ENCODE data around the gene COA1. TPM values are rescaled to one million over a fixed set of nuclear protein-coding genes. Genes with fewer than 3 reads are reported as not detected.

Gene COA1
- total and polyA plus RNA-seq, 2 experiments from 2014 or later = 53.4 to 59.5 TPM

DNA sequence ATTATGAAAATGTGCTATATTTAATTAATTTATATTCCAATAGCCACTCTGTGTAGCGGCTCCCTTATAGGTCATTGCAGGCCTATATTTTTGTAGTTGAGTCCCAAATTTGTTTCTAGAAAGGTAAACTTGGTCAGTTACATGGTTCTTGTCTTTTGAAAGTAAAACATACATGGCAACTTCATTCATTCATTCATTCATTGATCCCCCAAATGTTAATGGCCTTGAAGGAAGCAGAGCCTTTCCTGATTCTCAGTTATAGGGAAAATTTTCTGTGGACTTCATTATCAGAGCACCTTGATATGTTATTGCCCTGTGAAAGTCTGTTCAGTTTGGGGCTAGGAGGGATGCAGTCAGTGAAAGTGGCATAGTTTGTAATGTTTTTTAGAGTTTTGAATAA is 32.1 kb upstream of the COA1 start:
- Histone ChIP-seq H3K36me3 (ENCODE audit: low read depth) (no peaks in the 10 kb centered on the region), H3K27ac (no peak overlapping the region), H3K9me3 (ENCODE audit: low read depth) (no peaks in the 10 kb centered on the region), H3K4me2 (ENCODE audit: unreplicated experiment) (no peak overlapping the region), H4K20me1 (ENCODE audit: insufficient read depth) (no peaks in the 10 kb centered on the region), H3K79me2 (ENCODE audit: insufficient read depth) (0 out of 2 replicates have a peak, but pooled peaks cover 6% of the 10 kb centered on the region), H3F3A (ENCODE audit: insufficient read depth) (peaks cover 26% of the 10 kb centered on the region), H3K9ac (no peak overlapping the region), H3K9me2 (ENCODE audit: insufficient read depth) (no peaks in the 10 kb centered on the region), H2AFZ (no peak overlapping the region), H3K4me1 (ENCODE audit: insufficient read depth) (peaks cover 22% of the 10 kb centered on the region), H3K27me3 (replicated peaks; ENCODE audit: insufficient read depth) (no peaks in the 10 kb centered on the region), H3K4me3 (no peak overlapping the region)
- no peak for DNase-seq
- in situ Hi-C loops (cut with MboI) = no loop called here
- 94 to 95% methylated on average over 1 of the region's 1 CpG for WGBS, 2 experiments (ENCODE audit: low coverage in 1 of 2, low lambda C conversion rate in 2 of 2, missing lambda C conversion rate in 2 of 2)
- TF ChIP-seq EZH2 (IDR thresholded peaks at IDR 0.05; ENCODE audit: insufficient read depth, poor library complexity, severe bottlenecking) = no peak
- TF ChIP-seq EZH2phosphoT487 (IDR thresholded peaks at IDR 0.05; ENCODE audit: insufficient read depth, low read depth) = no peak

DNA sequence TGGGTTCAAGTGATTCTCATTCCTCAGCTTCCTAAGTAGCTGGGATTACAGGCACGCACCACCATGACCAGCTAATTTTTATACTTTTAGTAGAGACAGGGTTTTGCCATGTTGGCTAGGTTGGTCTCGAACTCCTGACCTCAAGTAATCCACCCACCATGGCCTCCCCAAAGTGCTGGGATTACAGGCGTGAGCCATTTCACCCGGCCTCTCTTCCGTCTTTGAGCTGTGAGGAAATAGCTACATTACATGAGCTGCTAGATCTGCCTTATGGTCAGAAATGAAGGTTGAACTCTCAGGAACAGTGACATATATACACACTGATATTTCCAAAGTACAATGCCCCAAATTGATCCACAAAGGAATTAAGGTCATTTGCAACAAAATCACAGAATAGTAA is 31.5 kb upstream of the COA1 start:
- H3K9me2 ChIP-seq (ENCODE audit: insufficient read depth) = no peaks in the 10 kb centered on the region
- no peak overlapping the region for H3K4me3 ChIP-seq
- no peak overlapping the region for H3K27ac ChIP-seq
- H3K4me1 ChIP-seq (ENCODE audit: insufficient read depth) = peaks cover 25% of the 10 kb centered on the region
- DNase-seq = no peak
- in situ Hi-C loops (cut with MboI) = no loop called here
- no peak overlapping the region for H3K9ac ChIP-seq
- TF ChIP-seq EZH2 (IDR thresholded peaks at IDR 0.05; ENCODE audit: insufficient read depth, poor library complexity, severe bottlenecking) = no peak
- TF ChIP-seq EZH2phosphoT487 (IDR thresholded peaks at IDR 0.05; ENCODE audit: insufficient read depth, low read depth) = no peak
- H3K27me3 ChIP-seq (replicated peaks; ENCODE audit: insufficient read depth) = no peaks in the 10 kb centered on the region
- no peaks in the 10 kb centered on the region for H4K20me1 ChIP-seq (ENCODE audit: insufficient read depth)
- no peak overlapping the region for H3K4me2 ChIP-seq (ENCODE audit: unreplicated experiment)
- H3F3A ChIP-seq (ENCODE audit: insufficient read depth) = peaks cover 29% of the 10 kb centered on the region
- H2AFZ ChIP-seq = no peak overlapping the region
- no peaks in the 10 kb centered on the region for H3K9me3 ChIP-seq (ENCODE audit: low read depth)
- H3K36me3 ChIP-seq (ENCODE audit: low read depth) = no peaks in the 10 kb centered on the region
- 0 out of 2 replicates have a peak, but pooled peaks cover 6% of the 10 kb centered on the region for H3K79me2 ChIP-seq (ENCODE audit: insufficient read depth)
- WGBS, 2 experiments (ENCODE audit: low coverage in 1 of 2, low lambda C conversion rate in 2 of 2, missing lambda C conversion rate in 2 of 2) = 96 to 97% methylated on average over 5 of the region's 5 CpGs

GRCh38 chr7:43758822-43759683 is 29.7 kb upstream of the COA1 start:
- H3K36me3 ChIP-seq (ENCODE audit: low read depth) = no peaks in the 10 kb centered on the region
- 4% methylated on average over 49 to 56 of the region's 56 CpGs for WGBS, 2 experiments (ENCODE audit: low coverage in 1 of 2, low lambda C conversion rate in 2 of 2, missing lambda C conversion rate in 2 of 2)
- 0 out of 2 replicates have a peak overlapping the region, but pooled peaks have one; percentile 14 for H3K27ac ChIP-seq
- DNase-seq = peak; percentile 70
- H3K9ac ChIP-seq = peak overlapping the region; percentile 89
- no peaks in the 10 kb centered on the region for H3K27me3 ChIP-seq (replicated peaks; ENCODE audit: insufficient read depth)
- peak overlapping the region; percentile 94 for H2AFZ ChIP-seq
- H3K4me2 ChIP-seq (ENCODE audit: unreplicated experiment) = peak overlapping the region; percentile 84
- peak overlapping the region; percentile 86 for H3K4me3 ChIP-seq
- no peaks in the 10 kb centered on the region for H3K9me2 ChIP-seq (ENCODE audit: insufficient read depth)
- H3K4me1 ChIP-seq (ENCODE audit: insufficient read depth) = peaks cover 15% of the 10 kb centered on the region
- H3K9me3 ChIP-seq (ENCODE audit: low read depth) = no peaks in the 10 kb centered on the region
- H3F3A ChIP-seq (ENCODE audit: insufficient read depth) = peaks cover 29% of the 10 kb centered on the region
- TF ChIP-seq EZH2phosphoT487 (IDR thresholded peaks at IDR 0.05; ENCODE audit: insufficient read depth, low read depth) = no peak
- TF ChIP-seq EZH2 (IDR thresholded peaks at IDR 0.05; ENCODE audit: insufficient read depth, poor library complexity, severe bottlenecking) = no peak
- H4K20me1 ChIP-seq (ENCODE audit: insufficient read depth) = no peaks in the 10 kb centered on the region
- in situ Hi-C loops (cut with MboI) = no loop called here
- H3K79me2 ChIP-seq (ENCODE audit: insufficient read depth) = 0 out of 2 replicates have a peak, but pooled peaks cover 6% of the 10 kb centered on the region

DNA sequence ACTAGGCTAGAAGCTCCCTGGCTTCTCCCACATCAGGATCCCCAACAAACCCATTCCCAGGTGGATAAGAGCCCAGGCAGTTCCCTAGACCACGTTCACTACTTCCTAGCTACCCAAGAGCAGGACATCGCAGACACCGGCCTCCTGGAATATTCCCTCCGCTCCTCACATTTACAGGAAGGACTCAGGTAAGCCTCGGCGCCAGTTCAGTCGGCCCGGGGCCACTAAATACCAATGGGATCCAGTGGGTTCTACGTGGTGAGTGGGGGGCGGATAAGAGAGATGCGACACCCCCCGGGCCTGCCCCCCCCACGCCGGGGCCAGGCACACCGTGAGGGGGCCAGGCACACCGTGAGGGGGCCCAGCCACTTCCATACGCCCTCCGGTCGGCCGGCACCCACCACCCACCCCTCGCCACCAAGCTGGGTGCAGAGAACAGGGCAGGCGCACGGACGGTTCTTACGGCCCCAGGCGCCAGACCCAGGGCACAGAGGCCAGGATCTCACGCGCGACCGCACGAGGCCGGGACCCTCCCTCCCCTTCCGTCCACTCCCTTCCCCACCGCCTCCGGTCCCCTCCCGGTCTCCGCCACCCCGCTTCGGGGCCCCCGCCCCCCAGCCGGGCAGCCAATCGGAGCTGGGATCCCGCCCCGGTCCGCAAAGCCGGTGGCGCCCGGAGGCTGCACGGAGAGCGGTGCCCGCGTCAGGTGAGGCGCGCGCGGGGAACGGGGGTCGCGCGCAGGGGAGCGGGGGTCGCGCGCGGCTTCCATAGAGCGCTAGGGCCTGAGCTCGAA is 28.9 kb upstream of the COA1 start, which contains the start of gene BLVRA:
BLVRA (plus strand) TSS at position 652 of the 793 bp plus-strand sequence. CDS start 12,479 bp downstream, outside the sequence.
- peak within 1 kb of the TSS; percentile 94 for H2AFZ ChIP-seq
- TF ChIP-seq EZH2phosphoT487 (IDR thresholded peaks at IDR 0.05; ENCODE audit: insufficient read depth, low read depth) (no peak), EZH2 (IDR thresholded peaks at IDR 0.05; ENCODE audit: insufficient read depth, poor library complexity, severe bottlenecking) (no peak)
- WGBS, 2 experiments (ENCODE audit: low coverage in 1 of 2, low lambda C conversion rate in 2 of 2, missing lambda C conversion rate in 2 of 2) = 8 to 22% methylated on average over 28 to 66 of the region's 67 CpGs
- 0 out of 2 replicates have a peak within 1 kb of the TSS, but pooled peaks have one; percentile 14 for H3K27ac ChIP-seq
- H3K4me3 ChIP-seq = peak within 1 kb of the TSS; percentile 86
- peaks cover 29% of the 10 kb centered on the region for H3F3A ChIP-seq (ENCODE audit: insufficient read depth)
- H3K27me3 ChIP-seq (replicated peaks; ENCODE audit: insufficient read depth) = no peaks in the 10 kb centered on the region
- H3K9me2 ChIP-seq (ENCODE audit: insufficient read depth) = no peaks in the 10 kb centered on the region
- H3K4me1 ChIP-seq (ENCODE audit: insufficient read depth) = peaks cover 16% of the 10 kb centered on the region
- H3K79me2 ChIP-seq (ENCODE audit: insufficient read depth) = 0 out of 2 replicates have a peak, but pooled peaks cover 6% of the 10 kb centered on the region
- in situ Hi-C loops (cut with MboI) = no loop called here
- peak within 1 kb of the TSS; percentile 84 for H3K4me2 ChIP-seq (ENCODE audit: unreplicated experiment)
- H3K9me3 ChIP-seq (ENCODE audit: low read depth) = no peaks in the 10 kb centered on the region
- H3K36me3 ChIP-seq (ENCODE audit: low read depth) = no peaks in the 10 kb centered on the region
- peak within 1 kb of the TSS; percentile 89 for H3K9ac ChIP-seq
- H4K20me1 ChIP-seq (ENCODE audit: insufficient read depth) = no peaks in the 10 kb centered on the region
- peak; percentile 70 for DNase-seq
